Measurements from ENCODE around the gene FBLN2. TPM values are rescaled to one million over a fixed set of nuclear protein-coding genes. Genes with fewer than 3 reads are reported as not detected.

FBLN2 gene
- total RNA-seq, 4 donors from 2014 or later, result 85.9 to 187 (median 117) TPM

DNA sequence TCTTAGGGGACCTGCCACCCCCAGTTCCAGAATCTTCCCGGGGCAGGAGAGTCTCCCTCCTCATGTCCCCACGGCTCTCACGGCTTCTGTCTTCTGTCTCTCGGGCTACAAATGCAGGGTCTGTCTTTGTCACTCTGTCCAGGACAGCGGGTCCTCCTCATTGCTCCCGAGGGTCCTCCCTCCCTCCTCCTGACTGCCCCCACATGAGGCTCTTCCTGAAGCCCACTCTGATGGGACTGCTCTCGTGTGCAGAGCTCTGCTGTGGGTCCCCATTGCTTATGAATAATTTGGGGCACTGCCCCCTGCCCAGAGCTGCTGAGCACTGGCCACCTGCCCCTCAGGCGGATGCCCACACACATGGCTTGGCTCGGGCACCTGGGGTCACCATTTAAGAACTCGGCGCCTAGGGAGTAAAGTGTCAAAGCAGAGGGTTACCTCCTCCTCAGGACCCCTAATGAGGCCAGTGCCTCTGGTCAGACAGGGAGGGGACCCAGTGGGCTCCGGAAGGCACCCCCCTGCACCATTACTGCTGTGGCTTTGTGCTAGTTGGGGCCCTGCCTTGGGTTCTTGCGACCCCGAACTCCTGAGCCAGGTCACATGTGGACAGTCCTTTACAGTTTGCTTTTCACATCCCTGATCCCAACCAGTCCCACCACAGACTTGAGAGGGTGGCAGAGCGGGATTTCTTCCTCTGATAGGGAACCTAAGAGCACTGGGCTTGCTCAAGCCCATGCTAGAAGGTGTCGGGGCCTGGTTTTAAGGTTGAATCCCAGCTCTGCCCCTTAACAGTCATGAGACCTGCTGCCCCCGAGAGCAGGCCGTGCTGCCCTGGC, 46.8 kb upstream of the FBLN2 start:
- Histone ChIP-seq H3K9me3 (no peaks in the 10 kb centered on the region), H3K27ac (no peak overlapping the region), H3K4me1 (peaks cover 0 to 1% (median 0%) of the 10 kb centered on the region in 3 donors), H3K36me3 (peaks cover 0 to 60% of the 10 kb centered on the region in 2 donors), H3K27me3 (no peaks in the 10 kb centered on the region), H3K4me3 (no peak overlapping the region)
- TF ChIP-seq, protein P1, sequence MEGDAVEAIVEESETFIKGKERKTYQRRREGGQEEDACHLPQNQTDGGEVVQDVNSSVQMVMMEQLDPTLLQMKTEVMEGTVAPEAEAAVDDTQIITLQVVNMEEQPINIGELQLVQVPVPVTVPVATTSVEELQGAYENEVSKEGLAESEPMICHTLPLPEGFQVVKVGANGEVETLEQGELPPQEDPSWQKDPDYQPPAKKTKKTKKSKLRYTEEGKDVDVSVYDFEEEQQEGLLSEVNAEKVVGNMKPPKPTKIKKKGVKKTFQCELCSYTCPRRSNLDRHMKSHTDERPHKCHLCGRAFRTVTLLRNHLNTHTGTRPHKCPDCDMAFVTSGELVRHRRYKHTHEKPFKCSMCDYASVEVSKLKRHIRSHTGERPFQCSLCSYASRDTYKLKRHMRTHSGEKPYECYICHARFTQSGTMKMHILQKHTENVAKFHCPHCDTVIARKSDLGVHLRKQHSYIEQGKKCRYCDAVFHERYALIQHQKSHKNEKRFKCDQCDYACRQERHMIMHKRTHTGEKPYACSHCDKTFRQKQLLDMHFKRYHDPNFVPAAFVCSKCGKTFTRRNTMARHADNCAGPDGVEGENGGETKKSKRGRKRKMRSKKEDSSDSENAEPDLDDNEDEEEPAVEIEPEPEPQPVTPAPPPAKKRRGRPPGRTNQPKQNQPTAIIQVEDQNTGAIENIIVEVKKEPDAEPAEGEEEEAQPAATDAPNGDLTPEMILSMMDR (IDR thresholded peaks at IDR 0.05), result no peak
- TF ChIP-seq EP300 (IDR thresholded peaks at IDR 0.05) (no peak), POLR2AphosphoS5 (IDR thresholded peaks at IDR 0.05) (no peak), POLR2A (IDR thresholded peaks at IDR 0.05) (no peak)
- no peak for ATAC-seq
- 80 to 89% methylated on average over 1 to 5 of the region's 18 CpGs for WGBS, 2 donors (ENCODE audit: low coverage in 1 of 2)

DNA sequence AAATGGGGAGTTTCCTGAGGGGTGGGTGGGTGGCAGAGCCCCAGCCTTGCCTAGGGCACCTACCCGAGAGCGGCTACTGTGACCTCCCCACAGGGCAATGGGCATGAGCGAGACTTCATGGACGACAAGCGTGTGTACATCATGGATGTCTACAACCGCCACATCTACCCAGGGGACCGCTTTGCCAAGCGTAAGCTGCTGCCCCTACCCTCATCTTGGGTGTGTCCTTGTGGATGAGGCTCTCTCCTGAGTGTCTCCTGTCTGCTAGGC, 46.2 kb upstream of the FBLN2 start:
- Histone ChIP-seq H3K9me3 (no peaks in the 10 kb centered on the region), H3K4me3 (no peak overlapping the region), H3K27ac (no peak overlapping the region), H3K27me3 (no peaks in the 10 kb centered on the region), H3K4me1 (peaks cover 0 to 5% (median 0%) of the 10 kb centered on the region in 3 donors), H3K36me3 (peaks cover 0 to 60% of the 10 kb centered on the region in 2 donors)
- TF ChIP-seq POLR2A (IDR thresholded peaks at IDR 0.05), result no peak
- TF ChIP-seq EP300 (IDR thresholded peaks at IDR 0.05), result no peak
- no peak for TF ChIP-seq POLR2AphosphoS5 (IDR thresholded peaks at IDR 0.05)
- TF ChIP-seq, protein P1 (IDR thresholded peaks at IDR 0.05), result no peak
- no peak for ATAC-seq
- WGBS, 2 donors (ENCODE audit: low coverage in 1 of 2), result no CpG with 5 or more reads among the region's 8 CpGs

DNA sequence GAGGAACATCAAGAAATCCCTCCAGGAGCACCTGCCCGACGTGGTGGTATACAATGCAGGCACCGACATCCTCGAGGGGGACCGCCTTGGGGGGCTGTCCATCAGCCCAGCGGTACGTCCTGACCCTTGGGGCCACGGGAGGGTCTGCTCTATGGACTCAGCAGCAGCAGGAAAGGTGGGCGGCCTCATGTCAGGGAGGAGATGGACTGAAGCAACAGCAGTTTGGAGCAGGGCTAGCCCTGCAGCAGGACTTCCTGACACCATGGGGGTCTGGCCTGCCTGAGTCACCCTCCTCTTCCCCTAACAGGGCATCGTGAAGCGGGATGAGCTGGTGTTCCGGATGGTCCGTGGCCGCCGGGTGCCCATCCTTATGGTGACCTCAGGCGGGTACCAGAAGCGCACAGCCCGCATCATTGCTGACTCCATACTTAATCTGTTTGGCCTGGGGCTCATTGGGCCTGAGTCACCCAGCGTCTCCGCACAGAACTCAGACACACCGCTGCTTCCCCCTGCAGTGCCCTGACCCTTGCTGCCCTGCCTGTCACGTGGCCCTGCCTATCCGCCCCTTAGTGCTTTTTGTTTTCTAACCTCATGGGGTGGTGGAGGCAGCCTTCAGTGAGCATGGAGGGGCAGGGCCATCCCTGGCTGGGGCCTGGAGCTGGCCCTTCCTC, 44.6 kb upstream of the FBLN2 start:
- no peak for ATAC-seq
- H3K9me3 ChIP-seq, result no peaks in the 10 kb centered on the region
- H3K36me3 ChIP-seq, result peaks cover 0 to 49% of the 10 kb centered on the region in 2 donors
- H3K4me1 ChIP-seq, result peaks cover 0 to 16% (median 0%) of the 10 kb centered on the region in 3 donors
- H3K27me3 ChIP-seq, result no peaks in the 10 kb centered on the region
- H3K4me3 ChIP-seq, result no peak overlapping the region
- no peak overlapping the region for H3K27ac ChIP-seq
- TF ChIP-seq EP300 (IDR thresholded peaks at IDR 0.05), result no peak
- WGBS, 2 donors (ENCODE audit: low coverage in 1 of 2), result 94% methylated on average over 3 of the region's 23 CpGs; no CpG with 5 or more reads in 1 of the 2 donors

DNA sequence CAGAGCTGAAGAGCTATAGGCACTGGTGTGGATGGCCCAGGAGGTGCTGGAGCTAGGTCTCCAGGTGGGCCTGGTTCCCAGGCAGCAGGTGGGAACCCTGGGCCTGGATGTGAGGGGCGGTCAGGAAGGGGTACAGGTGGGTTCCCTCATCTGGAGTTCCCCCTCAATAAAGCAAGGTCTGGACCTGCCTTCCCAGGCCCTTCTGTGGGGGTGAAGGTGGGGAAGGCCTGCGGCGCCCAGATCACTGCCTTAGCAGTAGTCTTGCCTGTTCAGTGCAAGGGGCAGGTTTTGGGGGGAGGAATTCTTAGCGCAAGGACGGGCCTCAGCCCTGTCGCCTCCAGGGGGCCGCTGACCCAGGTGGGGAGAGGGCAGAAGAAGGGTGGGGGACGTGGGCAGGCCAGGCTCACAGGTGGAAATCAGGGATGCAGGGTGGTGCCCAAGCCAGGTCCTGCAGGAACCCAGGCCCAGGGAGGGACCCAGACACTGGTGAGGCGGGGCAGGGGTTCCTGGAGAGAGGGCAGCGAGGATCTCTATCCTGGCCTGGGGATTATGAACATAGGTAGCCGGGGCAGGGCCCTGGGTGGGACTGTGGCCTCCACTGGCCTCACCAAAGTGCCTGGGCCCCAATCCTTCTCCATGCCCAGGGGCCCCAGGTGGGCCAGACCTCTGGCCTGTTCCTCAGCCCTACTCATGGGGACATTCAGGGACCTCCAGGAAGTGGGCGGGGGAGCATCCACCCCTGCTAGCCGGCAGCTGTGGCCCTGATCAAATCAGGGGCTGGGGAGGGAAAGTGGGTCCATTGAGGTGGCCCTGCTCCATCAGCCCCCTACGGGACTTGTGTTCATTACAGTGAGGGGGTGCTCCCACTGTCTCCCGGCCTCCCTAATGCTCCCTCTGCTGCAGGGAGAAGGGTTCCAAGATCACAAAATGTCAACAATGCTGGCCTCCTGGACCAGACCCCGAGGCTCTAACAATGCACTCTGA, 43.5 kb upstream of the FBLN2 start:
- TF ChIP-seq POLR2AphosphoS5 (IDR thresholded peaks at IDR 0.05), result no peak
- no peak for ATAC-seq
- Histone ChIP-seq H3K4me1 (peaks cover 0 to 16% (median 0%) of the 10 kb centered on the region in 3 donors), H3K9me3 (no peaks in the 10 kb centered on the region), H3K27ac (no peak overlapping the region), H3K36me3 (peaks cover 0 to 44% of the 10 kb centered on the region in 2 donors), H3K4me3 (no peak overlapping the region), H3K27me3 (no peaks in the 10 kb centered on the region)
- WGBS, 2 donors (ENCODE audit: low coverage in 1 of 2), result 80 to 100% methylated on average over 1 to 3 of the region's 16 CpGs

DNA sequence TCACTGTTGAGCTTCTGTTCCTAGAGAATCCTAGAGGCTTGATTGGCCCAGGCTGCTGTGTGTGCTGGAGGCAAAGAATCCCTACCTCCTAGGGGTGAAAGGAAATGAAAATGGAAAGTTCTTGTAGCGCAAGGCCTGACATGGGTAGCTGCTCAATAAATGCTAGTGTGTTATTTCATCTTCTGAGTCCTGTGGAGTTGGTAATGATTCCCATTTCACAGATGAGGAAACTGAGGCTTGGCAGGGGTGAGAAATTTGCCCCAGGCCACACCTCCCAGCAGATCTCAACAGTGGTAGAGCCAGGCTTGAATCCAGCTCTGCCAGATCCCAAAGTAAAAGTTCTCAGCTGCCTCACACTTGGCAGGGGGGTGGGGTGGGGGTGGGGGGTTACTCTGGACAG, 42.7 kb upstream of the FBLN2 start:
- Histone ChIP-seq H3K27me3 (no peaks in the 10 kb centered on the region), H3K4me1 (peaks cover 0 to 16% (median 0%) of the 10 kb centered on the region in 3 donors), H3K9me3 (no peaks in the 10 kb centered on the region), H3K27ac (no peak overlapping the region), H3K36me3 (peaks cover 0 to 44% of the 10 kb centered on the region in 2 donors), H3K4me3 (no peak overlapping the region)
- no peak for ATAC-seq
- TF ChIP-seq POLR2A (IDR thresholded peaks at IDR 0.05) (no peak), EP300 (IDR thresholded peaks at IDR 0.05) (no peak), POLR2AphosphoS5 (IDR thresholded peaks at IDR 0.05) (no peak)
- TF ChIP-seq, protein P1 (IDR thresholded peaks at IDR 0.05), result no peak
- 100% methylated on average over 1 of the region's 1 CpG for WGBS, 2 donors (ENCODE audit: low coverage in 1 of 2)

All from gastroesophageal sphincter (tissue), 4 donors.